GM19099 (cell line): ENCODE measurements around the gene NCR3LG1.

ENCODE experiments used
- POLR2A ChIP-seq: IDR thresholded peaks from 3 replicates; pipeline ENCODE4 v1.6.1; 2011; ENCODE audit warnings: low read depth; ENCODE audit not compliant: insufficient read length; ENCODE audit errors: extremely low read depth

The NCR3LG1 gene

DNA sequence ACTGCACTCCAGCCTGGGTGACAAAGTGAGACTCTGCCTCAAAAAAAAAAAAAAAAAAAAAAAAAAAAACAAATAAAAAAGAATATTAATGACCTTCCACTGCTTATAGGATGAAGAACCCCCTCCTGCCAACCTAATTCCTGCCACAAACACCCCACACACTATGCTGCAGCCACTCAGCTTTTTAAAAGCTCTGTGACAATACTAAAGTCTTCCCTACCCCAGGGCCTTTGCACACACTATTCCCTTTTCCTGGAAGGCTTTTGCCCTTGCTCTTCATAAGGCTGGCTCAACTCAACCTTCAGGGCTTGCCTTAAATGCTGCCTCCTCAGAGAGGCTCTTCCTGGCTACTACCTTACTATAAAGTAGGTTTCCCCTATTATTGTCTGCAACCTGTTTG, 47.6 kb downstream of the NCR3LG1 start:
- TF ChIP-seq POLR2A: no peak

- TF ChIP-seq POLR2A: no peak
Measured at GRCh38 chr11:17400048-17400775, 48.6 kb downstream of the NCR3LG1 start.

GRCh38 chr11:17401316-17401715, 49.7 kb downstream of the NCR3LG1 start:
- no peak for TF ChIP-seq POLR2A

- no peak for TF ChIP-seq POLR2A
Measured at GRCh38 chr11:17401841-17402240, 50.2 kb downstream of the NCR3LG1 start.

- no peak for TF ChIP-seq POLR2A
Measured at GRCh38 chr11:17402486-17402885, 50.9 kb downstream of the NCR3LG1 start.

DNA sequence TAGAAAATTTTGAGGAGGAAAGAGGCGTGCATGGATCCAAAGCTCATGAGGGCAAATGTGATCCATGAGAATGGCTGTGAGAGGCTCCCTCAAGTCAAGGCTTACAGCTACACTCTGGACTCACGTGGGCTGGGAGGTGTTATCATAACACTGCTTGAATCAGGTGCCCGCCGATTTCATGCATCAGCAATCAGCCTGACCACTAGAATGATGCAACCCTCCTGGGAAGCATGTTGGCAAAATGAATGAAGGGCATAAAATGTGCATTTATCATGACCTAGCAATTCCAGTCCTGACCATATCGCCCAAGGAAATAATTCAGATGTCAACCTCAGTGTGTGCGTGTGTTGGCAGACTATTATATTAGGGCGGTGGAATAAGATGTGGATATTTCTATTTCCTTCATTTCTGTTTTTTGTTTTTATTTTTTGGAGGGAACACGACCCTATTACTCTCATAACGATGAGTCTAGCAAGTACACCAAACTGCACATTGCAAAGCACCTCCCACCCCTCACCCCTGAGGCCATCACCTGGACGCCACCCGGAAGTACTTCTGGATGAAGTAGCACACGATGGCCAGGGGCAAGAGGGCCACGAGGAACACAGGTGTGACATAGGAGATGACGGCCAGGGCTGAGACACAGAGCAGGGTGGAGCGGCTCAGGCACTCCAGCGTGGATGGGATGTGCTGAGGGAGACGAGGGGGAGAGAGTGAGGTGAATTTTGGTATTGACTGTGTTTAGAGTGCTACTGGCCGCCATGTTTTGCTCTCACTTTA, 52.6 kb downstream of the NCR3LG1 start:
- no peak for TF ChIP-seq POLR2A

DNA sequence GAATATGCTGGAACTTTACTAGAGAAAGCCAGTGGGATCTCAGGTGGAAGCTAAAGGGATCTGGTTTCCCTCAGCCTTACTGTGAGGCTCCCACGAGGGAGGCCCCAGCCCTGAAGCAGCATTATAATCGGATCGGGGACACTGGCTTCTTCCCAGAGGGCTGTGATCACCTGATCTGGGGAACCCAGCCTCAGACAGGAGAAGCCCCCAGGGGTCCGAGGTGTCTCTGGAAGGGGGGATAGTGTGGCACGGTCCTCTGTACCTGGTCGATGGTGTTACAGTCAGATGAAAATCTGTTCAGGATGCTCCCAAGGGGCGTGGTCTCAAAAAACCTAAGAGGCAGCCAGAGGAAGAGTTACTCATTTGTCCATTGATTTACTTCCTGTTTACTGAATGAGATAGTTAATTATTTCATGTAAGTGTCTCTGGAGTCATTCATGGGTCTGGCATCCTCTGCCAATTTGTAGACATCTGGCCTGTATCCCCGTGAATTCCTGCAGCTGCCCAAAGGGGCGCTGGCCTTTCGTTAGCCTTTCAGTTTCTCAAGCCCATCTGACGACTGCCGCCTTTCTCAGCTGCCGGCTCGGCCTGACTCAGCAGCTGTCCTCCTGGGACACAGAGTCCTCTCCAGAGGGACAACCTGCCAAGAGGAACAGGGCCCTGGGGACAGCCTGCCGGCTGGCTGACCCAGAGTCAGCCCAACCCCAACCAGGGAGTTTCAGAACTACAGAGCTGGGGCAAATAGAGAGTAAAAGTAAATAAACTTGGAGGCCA, 53.8 kb downstream of the NCR3LG1 start:
- TF ChIP-seq POLR2A: no peak

- TF ChIP-seq POLR2A: no peak
Measured at GRCh38 chr11:17406082-17406817, 54.6 kb downstream of the NCR3LG1 start.

DNA sequence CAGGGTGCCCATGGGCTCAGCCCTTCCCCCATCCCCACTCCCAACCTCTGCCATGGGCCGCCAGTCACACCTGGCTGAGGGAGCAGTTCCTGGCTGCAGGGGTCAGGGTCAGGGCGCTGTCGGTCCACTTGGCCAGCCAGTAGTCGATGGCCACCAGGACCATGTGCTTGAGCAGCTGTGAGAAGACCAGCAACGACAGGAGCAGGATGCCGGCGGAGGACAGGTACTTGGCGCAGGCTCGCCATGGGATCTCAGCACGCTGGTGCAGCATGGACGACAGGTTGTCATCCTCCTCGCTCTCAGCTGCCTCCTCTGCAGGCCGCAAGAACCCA, 55.2 kb downstream of the NCR3LG1 start:
- no peak for TF ChIP-seq POLR2A

DNA sequence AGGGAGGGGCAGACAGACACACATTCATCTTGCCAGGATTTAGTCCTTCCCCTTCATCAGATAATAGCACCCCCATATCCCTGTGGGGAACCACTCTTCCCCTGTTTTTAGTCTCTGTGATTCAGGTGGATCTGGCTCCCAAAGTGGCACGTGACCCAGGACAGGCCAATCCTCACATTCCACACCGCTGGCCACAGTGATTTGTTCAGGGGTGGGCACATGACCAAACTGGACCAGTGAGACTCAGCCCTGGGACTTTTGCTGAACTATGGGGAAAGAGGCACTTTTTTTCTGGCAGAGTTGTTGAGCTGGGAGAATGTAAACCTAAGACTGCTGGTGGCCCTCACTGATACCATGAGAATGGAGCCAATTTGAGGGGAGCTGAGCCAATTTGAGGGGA, 56.0 kb downstream of the NCR3LG1 start:
- no peak for TF ChIP-seq POLR2A

GRCh38 chr11:17408026-17408425, 56.4 kb downstream of the NCR3LG1 start:
- TF ChIP-seq POLR2A: no peak

DNA sequence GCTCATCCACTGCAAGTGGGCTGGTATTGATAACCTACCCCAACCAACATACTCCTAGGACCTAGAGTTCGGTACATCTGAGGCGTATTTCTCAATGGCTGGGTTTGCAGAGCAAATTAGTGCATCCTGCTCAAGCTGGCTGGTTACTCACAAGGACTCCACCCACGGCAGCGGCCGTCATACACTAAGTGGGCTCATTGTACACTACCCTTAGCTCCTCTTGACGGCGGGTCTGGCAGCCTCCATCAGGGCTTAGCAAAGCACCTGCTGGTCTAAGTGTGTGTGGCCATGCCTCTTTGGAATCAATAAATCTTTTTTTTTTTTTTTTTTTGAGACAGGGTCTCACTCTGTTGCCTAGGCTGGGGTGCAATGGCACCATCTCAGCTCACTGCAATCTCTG, 57.0 kb downstream of the NCR3LG1 start:
- no peak for TF ChIP-seq POLR2A

- no peak for TF ChIP-seq POLR2A
Measured at GRCh38 chr11:17410606-17411379, 59.2 kb downstream of the NCR3LG1 start.

DNA sequence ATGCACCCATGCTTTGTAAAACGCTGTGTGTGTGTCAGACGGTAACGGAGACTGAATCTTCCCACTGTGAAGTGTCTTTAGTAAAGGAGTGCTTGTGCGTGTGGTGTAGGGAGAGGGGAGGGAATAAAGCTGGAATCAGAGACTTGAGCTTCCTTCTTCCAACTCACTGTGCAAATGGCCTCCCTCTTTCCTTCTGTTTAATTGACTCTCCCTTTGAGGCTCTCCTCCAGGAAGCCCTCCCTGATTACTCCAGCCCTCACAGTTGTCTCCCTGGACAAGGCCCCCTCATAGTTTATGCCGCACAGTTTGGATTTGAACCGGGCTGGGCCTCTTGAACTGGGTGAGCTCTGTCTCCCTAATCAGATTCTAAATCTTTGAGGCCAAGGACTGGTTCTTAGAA, 59.8 kb downstream of the NCR3LG1 start:
- TF ChIP-seq POLR2A: no peak

DNA sequence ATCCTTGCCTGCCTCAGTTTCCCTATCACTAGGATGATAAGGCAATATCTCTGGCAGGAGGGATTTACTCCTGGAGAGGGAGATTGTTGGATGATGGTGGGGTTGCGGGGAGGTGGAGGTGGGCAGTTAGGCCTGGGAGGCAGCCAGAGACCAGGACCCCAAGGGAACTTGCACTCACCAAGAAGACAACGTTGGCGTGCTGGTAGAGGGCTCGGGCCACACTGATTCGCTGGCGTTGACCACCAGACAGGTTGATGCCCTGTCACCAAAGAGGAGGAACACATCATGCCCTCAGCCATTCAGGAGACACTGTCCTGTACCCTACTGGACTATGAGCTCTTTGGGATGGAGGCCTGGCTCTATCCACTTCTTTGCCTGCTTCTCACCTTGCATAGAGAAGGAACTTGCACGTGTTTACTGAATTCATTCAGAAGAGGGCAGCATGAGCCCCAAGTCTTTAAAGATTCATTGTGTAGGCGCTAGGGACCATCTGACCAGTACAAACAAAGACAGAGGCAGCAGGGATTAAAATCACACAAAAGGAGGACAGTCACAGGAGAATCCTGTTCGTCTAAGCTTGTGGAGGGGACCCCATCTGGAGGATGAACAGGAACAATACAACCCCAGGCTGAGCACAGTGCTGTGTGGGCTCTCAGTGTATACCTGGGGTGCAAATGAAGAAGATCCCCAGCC, 61.0 kb downstream of the NCR3LG1 start:
- TF ChIP-seq POLR2A: no peak
